GM12801 (cell line): ENCODE results near the gene C1QTNF1.

Source experiments
- TF ChIP-seq, protein P1 (sequence below): IDR thresholded peaks from one replicate; pipeline ENCODE4 v1.5.1; 2011; ENCODE audit warnings: control low read depth; ENCODE audit not compliant: insufficient read length; ENCODE audit errors: extremely low read depth

Gene C1QTNF1

DNA sequence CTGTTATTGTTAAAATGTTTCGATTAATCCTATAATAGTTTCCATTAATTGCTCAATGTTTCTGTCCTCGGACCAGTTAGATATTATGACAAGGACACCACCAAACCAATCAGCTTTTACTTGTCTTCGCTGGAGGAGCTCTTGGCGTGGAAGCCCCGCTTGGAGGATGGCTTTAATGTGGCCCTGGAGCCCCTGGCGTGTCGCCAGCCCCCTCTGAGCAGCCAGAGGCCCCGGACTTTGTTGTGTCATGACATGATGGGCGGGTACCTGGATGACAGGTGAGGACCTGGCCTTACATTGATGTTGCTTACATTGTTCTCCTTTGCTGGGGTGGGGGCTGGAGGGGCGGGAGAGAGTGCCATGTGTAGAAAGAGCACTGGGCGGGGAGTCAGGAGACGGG is 53.6 kb downstream of the C1QTNF1 start:
- TF ChIP-seq, protein P1, sequence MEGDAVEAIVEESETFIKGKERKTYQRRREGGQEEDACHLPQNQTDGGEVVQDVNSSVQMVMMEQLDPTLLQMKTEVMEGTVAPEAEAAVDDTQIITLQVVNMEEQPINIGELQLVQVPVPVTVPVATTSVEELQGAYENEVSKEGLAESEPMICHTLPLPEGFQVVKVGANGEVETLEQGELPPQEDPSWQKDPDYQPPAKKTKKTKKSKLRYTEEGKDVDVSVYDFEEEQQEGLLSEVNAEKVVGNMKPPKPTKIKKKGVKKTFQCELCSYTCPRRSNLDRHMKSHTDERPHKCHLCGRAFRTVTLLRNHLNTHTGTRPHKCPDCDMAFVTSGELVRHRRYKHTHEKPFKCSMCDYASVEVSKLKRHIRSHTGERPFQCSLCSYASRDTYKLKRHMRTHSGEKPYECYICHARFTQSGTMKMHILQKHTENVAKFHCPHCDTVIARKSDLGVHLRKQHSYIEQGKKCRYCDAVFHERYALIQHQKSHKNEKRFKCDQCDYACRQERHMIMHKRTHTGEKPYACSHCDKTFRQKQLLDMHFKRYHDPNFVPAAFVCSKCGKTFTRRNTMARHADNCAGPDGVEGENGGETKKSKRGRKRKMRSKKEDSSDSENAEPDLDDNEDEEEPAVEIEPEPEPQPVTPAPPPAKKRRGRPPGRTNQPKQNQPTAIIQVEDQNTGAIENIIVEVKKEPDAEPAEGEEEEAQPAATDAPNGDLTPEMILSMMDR: no peak

DNA sequence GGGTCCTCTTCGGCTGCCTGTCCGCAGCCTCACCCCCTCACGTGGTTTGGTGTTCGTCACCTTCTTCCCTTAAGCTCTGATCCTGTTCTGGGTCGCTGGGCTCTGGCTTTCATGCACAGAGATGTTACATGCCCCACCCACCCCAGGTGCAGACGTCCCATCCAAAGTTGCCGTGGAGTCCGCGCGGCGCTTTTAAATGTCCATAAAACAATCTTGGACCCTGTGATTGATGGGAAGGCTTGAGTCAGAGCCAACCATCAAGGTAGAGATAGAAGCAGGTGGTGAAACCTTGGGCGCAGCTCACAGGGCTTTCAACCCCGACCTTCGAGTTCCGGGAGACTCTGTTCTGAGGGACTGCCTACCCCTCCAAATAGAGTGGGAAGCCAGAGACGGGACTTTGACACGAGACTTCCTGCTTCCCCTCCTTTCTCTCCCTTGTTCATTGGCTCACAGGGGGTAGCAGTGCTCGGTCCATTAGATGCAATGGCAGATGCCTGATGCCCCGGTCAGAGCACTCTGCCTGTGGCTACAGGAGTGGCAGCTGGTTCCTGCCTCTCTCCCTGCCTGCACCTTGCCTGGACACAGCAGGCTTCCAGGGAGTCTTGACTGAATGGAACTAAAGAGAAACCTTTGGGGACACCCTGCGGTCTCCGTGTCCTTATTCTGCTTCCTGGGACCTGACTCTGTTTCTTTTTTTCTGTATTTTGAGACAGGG is 54.7 kb downstream of the C1QTNF1 start:
- TF ChIP-seq, protein P1: no peak

DNA sequence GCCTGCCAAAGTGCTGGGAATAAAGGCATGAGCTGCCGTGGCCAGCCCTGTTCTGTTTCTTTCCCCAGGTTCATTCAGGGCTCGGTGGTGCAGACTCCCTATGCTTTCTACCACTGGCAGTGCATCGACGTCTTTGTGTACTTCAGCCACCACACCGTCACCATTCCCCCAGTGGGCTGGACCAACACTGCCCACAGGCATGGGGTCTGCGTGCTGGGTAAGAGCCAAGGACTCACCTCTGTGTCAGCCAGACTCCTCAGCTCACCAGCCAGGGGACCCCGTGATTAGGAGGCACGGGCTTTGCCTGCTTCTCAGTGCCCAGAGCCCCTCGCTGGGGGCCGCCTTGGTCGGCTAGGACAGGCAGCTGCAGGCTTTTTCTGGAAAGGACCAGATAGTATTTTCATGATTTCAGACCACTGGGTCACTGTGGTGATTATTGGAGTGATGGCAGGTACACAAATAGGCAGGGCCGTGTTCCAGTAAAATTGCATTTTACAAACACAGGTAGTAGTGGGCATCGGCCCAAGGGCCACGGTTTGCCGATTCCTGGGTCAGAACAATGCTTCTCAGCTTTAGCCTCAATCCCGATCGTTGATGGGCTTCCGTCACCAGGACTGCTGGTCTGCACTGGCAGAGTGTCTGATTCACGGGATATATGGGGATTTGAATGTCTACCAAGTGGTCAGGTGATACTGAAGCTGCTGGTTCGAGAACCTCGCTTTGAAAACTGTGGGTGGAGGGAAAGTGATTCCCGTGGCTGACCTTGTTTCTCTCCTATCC is 55.6 kb downstream of the C1QTNF1 start:
- TF ChIP-seq, protein P1: no peak

DNA sequence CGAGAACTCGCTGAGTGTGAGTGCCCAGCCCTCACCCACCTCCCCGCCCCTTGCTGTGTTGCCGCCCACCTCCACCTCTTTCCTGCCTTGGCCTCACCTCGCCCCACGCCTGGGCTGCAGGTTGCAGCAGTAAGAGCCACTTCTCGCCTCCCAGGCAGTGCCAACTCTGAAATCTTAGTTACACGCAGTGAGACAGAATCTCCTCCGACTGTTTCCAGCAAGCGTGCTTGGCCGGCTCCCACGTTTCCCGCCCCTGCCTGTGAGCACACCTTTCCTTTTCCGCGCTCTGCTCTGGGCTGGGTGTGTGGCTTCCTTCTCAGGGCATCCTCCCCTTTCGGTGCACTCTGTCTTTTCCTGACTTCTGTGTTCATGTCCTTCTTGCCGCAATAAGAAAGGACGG is 56.4 kb downstream of the C1QTNF1 start:
- TF ChIP-seq, protein P1: no peak

DNA sequence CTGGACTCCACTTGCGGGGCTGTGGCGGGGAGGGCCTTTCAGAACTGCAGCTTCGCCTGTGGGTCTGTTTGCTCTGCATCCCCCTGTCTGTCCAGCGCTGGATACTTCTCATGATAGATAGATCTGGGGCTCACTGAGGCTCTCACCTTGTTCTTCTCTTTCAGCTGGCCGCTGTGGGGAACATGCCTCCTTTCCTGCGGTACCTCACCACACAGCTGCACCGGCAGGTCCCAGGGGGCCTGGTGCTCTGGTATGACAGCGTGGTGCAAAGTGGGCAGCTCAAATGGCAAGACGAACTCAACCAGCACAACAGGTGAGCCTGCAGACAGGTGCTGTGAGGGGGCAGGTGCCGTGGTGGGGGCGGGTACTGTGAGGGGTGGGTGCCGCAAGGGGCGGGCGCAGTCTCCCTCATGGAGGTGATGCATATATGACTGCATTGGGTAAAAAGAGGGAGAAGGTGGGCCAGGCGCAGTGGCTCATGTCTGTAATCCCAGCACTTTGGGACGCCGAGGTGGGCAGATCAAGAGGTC is 56.9 kb downstream of the C1QTNF1 start:
- TF ChIP-seq, protein P1: no peak

DNA sequence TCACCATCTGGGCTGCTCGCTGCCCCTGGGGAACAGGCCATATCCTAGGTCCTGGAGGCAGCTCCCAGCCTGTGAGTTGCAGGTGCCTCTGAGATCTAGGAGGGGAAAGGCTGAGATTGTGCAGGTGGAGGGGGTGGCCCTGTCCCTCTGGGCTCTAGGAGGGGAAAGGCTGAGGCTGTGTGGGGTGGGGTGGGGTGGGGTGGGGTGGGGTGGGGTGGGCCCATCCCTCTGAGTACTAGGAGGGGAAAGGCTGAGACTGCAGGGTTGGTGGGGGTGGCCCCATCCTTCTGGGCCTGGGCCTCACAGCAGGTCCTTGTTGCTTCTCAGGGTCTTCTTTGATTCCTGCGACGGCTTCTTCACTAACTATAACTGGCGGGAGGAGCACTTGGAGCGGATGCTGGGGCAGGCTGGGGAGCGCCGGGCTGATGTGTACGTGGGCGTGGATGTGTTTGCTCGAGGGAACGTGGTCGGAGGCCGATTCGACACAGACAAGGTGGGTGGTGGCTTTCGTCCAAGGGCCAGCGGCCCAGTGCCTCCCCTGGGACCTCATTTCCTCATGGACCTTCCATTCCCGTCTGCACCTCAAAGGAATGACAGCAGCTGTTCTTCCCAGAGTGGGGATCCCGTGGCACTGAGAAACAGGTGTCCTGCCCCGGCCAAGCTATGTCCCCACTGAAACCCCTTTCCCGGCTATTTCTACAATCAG is 57.8 kb downstream of the C1QTNF1 start:
- TF ChIP-seq, protein P1: no peak
